Spleen (tissue), 7 donors: Measurements from ENCODE around the gene PYGB.

Source experiments
- CTCF ChIP-seq, 11 experiments: fragments of 200-600 bp in 7 of 11; fragments of 450-650 bp in 4 of 11; sonication (generic) in 4 of 11; IDR thresholded peaks in 8 of 11; conservative IDR thresholded peaks in 3 of 11; 1 replicate in 7 of 11; 2 replicates in 4 of 11; pipeline versions ENCODE4 v1.4.0 to v1.8.0; 2016 to 2021; ENCODE audit warnings: antibody characterized with exemption in 11 of 11, inconsistent platforms in 4 of 11, mild to moderate bottlenecking in 1 of 11
- POLR2A ChIP-seq, 3 donors: fragments of 450-650 bp; IDR thresholded peaks; one replicate each; pipeline ENCODE4 v1.5.1; 2017; ENCODE audit warnings: antibody characterized with exemption in 3 of 3, mild to moderate bottlenecking in 1 of 3
- donor health status: DM: no; HTN: no; CAD: no; lungs with moderate emphysema.
- donor health status: DM: no; HTN: no; CAD: no.
- donor health status: DM: no; HTN: no; CAD: no.

DNA sequence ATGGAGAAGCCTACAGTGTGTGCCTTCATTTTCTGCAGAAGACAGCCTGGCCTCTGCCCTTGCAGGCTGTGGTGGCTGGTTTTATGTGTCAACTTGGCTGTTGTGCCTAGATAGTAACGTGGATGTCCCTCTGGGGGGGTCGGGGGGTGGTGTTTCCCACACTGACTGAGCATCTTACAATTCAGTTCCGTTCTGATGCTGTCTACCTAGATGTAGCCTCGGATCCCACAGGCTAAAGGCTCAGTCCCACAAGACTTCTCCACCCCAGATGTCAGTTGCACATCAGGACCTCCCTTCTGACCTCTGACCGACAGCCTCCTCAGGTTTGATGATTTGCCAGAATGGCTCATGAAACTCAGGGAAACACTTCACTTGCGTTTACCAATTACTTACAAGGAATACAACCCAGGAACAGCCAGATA, 4.4 kb downstream of the PYGB start:
- TF ChIP-seq CTCF (IDR thresholded peaks at IDR 0.05 in 8 of 11, conservative IDR thresholded peaks at IDR 0.05 in 3 of 11) (no peak), POLR2A (IDR thresholded peaks at IDR 0.05) (no peak)
